Activated CD8-positive, alpha-beta memory T cell treated with anti-CD3 and anti-CD28 coated beads, Interleukin-2, amount 50 U/mL, for 24 hours (primary cell): ENCODE measurements around the gene ATP13A2.
"Not testable (repeated sequence)": the region's sequence is repeated elsewhere in the genome, so short reads cannot be mapped to it uniquely, and the experiment has no call there.

ENCODE experiments used
- DNase-seq: peaks from one replicate; pipeline ENCODE4 v3.0.0-alpha.2; 2020; ENCODE audit errors: extremely low read depth

ATP13A2 gene

GRCh38 chr1:16978139-16978538, 33.6 kb downstream of the ATP13A2 start:
- no peak for DNase-seq

GRCh38 chr1:16977377-16977776, 34.4 kb downstream of the ATP13A2 start:
- no peak for DNase-seq

- DNase-seq: no peak
These were observed 34.8 kb downstream of the ATP13A2 start for GRCh38 chr1:16976966-16977365.

DNA sequence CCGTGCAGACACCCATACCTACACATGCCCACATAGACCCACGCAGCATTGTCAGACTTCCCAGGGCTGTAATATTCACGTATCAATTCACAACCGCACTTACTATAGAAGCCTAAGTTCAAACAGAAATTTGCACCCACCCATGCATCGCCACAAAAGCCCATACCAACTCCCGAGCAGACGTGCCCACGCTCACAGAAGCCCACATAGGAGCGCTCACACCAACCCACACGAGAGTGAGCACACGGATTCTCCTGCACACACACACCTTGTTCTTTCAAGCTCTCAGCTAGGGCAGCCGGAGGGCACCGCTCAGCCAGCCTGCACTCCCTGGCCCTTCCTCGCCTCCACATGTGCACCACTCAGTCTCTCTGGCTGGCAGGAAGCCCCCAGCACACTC, 35.9 kb downstream of the ATP13A2 start:
- no peak for DNase-seq

- no peak for DNase-seq
These were observed 36.5 kb downstream of the ATP13A2 start for GRCh38 chr1:16975211-16975610.

DNA sequence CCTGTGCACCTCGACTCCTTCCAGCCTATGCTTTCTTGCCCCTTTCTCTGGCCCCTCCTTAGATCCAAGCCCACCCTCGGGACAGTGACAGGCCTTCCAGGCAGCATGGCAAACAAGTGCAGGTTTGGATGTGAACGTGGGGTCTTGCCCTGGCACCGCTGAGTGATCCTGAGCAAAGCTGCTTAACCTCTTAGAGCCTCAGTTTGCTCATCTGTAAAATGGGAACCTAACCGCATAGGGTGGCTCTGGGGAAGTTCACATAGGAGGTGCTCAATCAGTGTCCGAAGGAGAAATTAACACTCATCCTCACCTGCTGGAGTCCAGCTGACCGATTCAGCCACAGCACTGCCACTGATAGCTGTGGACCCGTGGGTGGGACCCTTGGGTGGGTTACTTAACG, 38.5 kb downstream of the ATP13A2 start:
- DNase-seq: no peak

GRCh38 chr1:16972189-16972895, 39.4 kb downstream of the ATP13A2 start:
- DNase-seq: no peak

- no peak for DNase-seq
These were observed 40.2 kb downstream of the ATP13A2 start for GRCh38 chr1:16971341-16972188.

DNA sequence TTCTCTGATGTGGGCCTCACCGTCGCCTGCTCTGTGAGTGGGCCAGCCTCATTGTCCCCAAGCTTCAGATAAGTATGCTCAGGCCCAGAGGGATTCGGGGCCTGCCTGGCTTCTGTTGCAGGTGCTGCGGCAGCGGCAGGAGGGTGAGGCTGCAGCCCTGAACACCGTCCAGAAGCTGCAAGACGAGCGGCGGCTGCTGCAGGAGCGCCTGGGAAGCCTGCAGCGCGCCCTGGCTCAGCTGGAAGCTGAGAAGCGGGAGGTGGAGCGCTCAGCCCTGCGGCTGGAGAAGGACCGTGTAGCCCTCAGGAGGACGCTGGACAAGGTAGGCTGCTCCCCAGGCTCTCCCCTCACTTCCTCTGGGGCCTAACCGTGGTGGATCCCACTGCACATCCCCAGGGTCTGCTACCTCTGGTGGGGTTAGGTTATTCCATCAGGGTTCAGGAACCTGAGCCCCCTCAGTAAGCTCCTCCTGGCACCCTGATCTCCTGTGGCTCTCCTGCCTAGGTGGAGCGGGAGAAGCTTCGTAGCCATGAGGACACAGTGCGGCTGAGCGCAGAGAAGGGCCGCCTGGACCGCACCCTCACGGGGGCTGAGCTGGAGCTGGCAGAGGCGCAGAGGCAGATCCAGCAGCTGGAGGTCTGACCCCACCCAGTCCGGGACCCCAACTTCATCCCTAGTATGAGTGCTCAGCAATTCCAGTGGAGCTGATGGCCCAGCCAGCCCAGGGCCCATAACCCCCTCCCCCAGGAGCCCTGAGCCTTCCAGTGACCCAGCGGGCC, 41.4 kb downstream of the ATP13A2 start:
- DNase-seq: no peak

DNA sequence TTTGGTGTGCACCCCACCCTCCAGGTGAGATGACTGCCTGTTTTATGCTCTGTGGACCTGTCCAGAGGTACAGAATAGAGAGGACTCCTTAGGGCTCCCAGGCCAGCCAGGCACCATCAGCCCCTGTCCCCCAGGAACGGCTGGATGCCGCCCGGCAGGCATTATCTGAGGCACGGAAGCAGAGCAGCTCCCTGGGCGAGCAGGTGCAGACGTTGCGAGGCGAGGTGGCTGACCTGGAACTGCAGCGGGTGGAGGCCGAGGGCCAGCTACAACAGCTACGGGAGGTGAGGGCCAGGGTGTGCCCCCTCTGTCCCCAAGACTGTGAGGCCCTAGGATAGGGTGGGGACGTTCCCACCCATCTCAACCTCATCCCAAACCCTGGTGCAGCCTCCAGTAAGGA, 42.1 kb downstream of the ATP13A2 start:
- no peak for DNase-seq

GRCh38 chr1:16969057-16969611, 42.6 kb downstream of the ATP13A2 start:
- DNase-seq: no peak

GRCh38 chr1:16968372-16968771, 43.4 kb downstream of the ATP13A2 start:
- DNase-seq: no peak

DNA sequence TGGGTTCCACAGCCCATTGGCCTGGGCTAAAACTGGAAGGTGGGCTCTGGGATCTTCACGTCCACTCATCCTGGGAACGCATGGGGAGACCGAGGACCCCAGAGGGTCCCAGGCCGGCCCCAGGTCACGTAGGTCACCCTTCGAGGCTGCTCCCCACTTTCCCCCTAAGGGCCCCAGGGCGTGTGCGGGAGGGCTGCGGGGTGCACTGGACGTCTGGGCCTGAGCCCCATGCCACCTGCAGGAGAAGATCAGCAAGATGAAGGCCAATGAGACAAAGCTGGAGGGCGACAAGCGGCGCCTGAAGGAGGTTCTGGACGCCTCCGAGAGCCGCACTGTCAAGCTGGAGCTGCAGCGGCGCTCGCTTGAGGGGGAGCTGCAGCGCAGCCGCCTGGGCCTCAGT, 43.8 kb downstream of the ATP13A2 start:
- DNase-seq: no peak

DNA sequence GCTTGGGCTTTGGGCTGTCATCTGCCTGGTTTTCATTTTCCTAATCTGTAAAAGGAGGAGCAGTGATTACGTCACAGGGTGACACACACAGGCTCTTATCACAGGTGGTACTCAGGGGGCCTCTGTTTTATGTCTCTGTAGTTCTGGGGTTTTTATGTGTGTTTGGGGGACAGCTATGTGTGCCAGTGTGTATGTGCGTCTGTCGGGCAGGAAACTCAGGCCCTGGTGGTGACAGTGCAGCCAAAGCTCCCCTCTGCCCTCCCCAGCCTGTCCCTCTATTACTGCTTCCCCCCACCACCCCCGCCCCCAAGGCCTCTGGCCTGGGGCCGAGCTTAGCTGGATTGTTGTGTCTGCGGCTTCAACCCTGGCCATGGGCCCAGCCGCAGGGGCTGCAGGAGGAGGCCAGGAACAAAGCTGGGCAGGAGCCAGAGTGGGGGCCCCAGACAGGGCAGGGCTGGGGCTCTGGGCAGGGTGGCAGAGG, 44.6 kb downstream of the ATP13A2 start:
- no peak for DNase-seq

DNA sequence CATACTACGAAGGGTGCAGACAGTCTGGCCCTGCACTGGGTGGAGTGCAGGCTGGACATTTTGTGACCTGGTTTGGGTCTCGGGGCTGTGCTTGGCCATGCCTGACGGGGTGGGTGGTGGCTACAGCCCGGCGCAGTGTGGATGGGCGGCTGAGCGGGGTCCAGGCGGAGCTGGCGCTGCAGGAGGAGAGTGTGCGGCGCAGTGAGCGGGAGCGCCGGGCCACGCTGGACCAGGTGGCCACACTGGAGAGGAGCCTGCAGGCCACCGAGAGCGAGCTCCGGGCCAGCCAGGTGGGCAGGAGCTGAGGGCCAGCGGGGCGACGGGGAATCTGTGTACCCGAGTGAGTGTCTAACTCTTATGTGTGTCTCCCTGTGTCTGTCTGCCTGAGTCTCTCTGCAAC, 45.4 kb downstream of the ATP13A2 start:
- no peak for DNase-seq

DNA sequence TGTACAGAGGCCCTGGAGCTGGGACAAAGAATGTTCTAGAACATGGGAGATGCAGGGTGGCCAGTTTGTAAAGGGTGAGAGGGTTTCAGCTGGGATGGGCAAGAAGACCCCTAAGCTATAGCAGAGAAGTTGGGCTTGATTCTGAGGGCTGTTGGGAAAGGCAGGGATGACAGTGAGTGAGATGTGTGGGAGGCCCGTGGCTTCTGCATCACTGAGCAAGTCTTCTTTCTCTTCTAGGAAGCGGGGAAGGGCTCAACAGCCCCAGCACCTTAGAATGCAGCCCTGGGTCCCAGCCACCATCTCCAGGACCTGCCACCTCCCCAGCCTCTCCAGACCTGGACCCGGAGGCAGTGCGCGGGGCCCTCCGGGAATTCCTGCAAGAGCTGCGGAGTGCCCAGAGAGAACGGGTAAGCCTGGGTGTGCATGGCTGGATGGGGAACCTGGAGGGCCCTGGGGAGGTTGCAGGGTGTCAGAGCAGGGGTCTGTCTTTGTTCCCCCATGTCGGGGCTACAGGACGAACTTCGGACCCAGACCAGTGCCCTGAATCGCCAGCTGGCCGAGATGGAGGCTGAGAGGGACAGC, 46.2 kb downstream of the ATP13A2 start:
- no peak for DNase-seq

GRCh38 chr1:16964169-16964568, 47.6 kb downstream of the ATP13A2 start:
- DNase-seq: not testable (repeated sequence)

DNA sequence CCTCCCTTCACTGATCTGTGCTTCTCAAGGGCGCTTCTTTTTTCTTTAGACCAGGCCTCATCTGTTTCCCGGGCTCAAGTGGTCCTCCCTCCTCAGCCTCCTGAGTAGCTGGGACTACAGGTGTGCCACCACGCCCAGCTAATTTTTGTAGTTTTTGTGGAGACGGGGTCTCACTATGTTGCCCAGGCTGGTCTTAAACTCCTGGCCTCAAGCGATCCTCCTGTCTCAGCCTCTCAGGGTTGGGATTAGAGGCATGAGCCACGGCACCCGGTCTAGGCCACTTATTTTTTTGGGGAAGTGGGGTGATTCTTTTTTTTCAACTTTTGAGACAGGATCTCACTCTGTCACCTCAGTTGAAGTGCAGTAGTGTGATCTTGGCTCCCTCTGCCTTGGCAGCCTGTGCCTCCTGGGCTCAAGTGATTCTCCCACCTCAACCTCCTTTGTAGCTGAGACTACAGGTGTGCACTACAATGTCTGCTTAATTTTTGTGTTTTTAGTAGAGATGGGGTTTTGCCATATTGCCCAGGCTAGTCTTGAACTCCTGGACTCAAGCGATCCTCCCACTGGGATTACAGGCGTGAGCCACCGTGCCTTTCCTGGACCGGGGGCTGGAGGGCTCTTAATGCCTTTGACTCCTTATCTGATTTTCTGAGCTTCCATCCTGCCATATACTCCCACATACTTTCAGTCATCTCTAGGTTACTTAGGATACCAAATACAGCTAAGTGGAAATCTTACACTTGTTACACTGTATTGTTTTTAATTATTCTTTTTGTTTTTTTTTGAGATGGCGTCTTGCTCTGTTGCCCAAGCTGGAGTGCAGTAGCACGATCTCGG, 50.2 kb downstream of the ATP13A2 start:
- no peak for DNase-seq

DNA sequence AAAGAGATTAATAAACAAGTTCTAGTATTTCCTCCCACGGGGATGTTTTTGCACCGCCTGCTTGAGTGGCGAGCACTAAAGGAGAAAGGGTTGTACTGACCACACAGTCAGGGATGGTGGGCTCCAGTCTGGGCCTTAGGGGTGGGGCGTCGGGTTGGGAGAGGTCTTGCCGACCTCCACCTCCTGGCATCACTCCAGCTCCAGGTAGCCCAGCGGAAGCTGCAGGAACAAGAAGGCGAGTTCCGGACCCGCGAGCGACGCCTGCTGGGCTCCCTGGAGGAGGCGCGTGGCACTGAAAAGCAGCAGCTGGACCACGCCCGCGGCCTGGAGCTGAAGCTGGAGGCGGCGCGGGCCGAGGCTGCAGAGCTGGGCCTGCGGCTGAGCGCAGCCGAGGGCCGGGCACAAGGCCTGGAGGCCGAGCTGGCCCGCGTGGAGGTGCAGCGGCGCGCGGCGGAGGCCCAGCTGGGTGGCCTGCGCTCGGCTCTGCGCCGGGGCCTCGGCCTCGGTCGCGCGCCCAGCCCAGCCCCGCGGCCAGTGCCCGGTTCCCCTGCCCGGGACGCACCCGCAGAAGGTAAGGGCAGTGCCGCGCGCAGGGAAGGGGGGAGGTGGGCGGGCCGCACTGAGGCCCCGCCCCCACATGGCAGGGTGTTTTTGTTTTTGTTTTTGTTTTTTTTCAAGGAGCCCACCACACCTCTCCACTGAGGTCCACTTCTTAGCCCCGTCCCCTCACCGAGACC, 51.0 kb downstream of the ATP13A2 start:
- DNase-seq: peak; percentile 43

GRCh38 chr1:16958475-16958874, 53.3 kb downstream of the ATP13A2 start:
- no peak for DNase-seq
